GM18870 (cell line): ENCODE data around the gene KRTAP5-6.

Experiments
- ATAC-seq: cut with Tn5 transposase; IDR thresholded peaks from one replicate; pipeline ENCODE4 v1.9.1; 2021; ENCODE audit warnings: moderate library complexity; ENCODE audit not compliant: unreplicated experiment

KRTAP5-6 gene

GRCh38 chr11:1746511-1746931, 49.5 kb downstream of the KRTAP5-6 start:
- ATAC-seq: no peak

GRCh38 chr11:1746956-1747752, 50.2 kb downstream of the KRTAP5-6 start:
- ATAC-seq: no peak
